CD4-positive, alpha-beta T cell treated with Interleukin-17A for 1 hour (primary cell): ENCODE data around the gene EIF4EBP2.

Experiments used
- DNase-seq: peaks from one replicate; pipeline ENCODE4 v3.0.0-alpha.2; 2020

EIF4EBP2 gene

DNA sequence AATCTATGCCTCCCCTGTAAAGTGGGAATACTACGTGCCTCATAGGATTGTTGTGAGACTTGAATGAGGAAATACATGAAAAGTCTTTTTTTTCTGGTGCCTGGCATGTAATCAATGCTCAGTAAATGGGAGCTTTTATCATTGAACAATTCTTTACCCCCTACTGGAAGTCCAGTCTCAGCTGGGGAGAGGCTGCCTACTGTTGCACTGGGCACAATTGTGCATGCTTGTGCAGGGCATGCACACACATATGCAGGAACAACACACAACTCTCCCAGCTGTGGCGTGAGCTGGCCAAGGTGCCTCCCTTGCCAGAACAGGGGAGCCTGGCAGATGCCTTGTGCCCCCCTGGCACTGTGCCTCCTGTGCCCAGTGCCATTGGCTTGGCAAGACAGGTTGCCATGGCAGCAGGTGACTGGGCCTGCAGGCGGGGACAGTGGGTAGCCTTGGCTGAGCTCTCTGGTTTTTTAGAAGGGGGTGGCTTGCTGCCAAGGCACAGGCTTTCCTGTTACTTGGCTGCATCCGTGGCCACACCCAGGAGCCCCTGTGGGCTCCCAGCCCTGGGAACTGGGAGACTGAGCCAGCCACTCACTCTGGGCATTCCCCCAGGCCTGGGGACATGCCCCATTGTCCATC is 58.5 kb downstream of the EIF4EBP2 start:
- no peak for DNase-seq

DNA sequence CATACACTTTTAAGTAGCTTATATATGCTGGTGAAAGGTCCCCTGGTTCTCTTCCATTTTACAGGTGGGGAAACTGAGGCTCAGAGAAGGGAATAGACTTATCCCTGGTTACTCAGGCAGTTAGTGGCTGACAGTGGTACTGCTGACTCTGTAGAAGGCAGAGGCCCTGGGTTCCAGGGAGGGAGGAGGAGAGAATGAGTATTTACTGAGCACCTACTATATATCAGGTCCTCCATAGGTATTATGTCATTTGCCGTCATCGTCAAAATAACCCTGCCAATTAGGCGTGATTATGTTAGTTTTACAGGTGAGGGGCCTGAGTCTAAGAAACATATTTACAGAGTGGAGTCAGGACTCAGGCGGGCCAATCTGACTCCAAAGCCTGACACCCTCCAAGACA is 61.3 kb downstream of the EIF4EBP2 start:
- no peak for DNase-seq

DNA sequence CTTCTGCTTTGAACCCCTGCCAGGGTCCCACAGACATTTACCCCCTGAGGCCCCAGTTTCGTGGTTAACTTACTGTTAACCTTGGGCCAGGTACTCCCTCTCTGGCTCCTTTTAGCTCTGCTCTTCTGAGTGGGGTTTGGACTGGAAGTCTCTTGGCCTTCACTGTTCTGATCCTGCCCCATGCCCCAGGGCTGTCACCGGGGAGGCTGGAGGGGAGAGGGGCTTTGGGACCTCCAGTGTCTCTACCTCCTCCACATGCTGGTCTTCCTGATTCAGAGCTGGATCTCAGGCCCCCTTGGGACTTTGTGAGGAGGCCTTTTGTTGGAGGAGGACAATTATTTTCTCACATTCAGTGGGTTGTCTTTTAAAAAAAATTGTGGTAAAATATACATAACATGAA is 61.9 kb downstream of the EIF4EBP2 start:
- DNase-seq: no peak

DNA sequence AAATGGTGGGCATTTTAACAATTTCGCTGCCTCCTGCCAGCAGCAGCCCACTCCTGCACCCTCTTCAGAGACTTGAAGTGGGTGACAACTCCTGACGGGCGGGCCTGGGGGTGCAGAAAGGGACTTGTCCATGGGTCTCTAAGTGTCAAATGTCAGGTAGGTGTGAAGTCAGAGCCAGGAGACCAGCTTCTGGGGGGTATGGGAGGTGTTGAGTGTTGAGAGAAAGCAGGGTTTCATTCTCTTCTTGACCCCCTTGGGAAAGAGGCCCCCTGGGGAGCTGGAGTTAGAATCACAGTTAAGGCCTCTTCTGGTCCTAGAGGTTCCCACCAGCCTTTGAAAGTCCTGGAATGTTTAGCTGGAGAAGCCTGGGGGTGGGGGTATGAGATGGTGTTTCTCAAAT is 63.0 kb downstream of the EIF4EBP2 start:
- no peak for DNase-seq

DNA sequence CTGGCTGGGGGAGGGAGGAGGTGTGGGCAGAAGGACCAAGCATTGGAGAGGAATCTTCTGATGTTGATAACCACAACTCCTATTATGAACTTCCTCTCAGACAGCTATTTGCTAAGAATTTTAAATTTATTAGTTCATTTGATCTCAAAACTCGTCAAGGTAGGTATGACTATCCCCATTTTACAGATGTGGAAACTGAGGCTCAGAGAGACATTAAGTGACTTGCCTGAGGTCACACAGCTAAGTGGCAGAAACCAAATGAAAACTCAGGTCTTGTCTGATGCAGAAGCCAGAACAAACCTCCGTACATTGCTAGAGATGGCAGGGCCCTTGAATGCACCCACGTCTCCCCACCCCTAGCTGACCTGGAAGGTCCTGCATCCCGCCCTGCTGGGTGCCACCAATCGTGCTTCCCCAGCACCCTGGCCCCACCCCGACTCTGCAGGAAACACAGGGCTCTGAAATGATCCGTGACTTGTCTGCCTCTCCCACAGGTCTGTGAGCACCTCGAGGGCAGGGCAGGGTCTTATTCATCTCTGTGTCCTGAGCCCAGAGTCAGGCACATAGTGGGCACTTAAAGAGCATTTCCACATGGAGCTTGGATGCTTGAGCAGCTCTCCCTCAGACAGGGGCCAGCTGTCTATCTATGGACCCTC is 69.0 kb downstream of the EIF4EBP2 start:
- no peak for DNase-seq

DNA sequence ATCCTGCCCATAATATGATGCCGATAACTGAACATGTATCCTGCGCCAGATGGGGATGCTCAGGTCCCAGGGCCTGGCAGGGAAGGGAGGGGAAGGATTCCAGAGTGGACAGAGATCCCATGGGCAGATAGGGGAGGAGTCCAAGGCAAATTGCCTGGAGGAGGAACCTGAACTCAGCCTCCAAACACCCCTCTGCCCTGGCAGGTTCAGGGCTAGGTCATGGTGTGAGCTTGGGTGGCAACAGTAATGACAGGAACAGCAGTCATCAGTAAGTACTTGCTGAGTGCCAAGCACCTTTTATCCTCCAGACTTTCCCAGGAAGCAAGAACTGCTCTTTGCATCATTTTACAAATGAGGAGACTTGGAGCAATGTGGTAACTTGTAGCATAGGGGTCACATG is 70.8 kb downstream of the EIF4EBP2 start:
- DNase-seq: no peak

DNA sequence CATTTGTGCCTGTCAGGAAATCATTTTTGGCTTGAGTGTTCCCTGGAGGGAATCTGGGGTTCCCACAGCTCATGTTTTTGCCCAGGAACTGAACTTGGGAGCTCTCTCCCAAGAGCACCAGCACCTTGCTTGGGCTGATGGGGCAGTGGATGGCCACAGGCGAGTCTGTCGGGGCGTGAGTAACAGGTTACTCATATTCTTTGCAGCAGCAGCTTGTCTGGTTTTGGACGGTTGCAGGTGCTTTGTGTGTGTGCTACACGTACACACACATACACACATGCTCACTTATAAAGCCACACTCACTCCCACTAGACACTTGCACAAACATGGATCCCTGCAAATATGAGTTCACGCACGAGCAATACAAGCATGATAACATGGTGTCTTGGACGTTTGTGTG is 71.7 kb downstream of the EIF4EBP2 start:
- no peak for DNase-seq

DNA sequence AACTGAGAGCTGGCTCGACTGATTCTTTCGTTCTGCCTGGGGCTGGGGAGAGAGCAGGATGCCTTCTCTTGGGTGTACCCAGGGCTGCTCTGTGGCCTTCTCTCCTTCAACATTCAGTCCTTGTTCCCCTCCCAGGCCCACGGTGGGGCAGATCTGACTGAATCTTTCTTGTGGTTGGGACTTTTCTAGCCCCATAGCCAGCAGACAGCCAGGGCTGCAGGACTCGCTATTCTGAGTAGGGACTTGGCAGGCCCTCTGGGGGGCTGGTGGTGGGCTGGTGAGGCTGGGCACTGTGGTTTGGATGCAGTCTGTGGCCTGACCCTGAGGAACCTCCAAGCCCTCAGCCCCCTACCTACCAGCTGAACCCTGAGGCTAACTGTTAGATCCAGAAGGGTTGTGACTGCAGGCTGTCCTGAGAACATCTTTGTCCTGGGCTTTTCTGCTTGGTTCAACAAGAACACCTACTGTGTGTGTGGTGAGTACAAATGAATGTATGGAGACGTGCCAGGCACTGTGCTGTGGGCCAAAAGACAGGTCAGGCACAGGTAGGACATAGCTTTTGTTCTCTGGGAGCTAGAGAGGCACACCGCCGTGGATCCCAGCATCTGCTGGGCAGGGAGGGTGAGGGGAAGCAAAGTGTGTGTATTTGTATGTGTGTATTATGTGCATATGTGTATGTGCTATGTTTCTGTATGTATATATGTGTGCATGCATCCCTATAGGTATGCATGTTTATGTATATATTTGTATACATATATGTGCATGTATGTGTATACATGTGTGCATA is 72.5 kb downstream of the EIF4EBP2 start:
- no peak for DNase-seq

DNA sequence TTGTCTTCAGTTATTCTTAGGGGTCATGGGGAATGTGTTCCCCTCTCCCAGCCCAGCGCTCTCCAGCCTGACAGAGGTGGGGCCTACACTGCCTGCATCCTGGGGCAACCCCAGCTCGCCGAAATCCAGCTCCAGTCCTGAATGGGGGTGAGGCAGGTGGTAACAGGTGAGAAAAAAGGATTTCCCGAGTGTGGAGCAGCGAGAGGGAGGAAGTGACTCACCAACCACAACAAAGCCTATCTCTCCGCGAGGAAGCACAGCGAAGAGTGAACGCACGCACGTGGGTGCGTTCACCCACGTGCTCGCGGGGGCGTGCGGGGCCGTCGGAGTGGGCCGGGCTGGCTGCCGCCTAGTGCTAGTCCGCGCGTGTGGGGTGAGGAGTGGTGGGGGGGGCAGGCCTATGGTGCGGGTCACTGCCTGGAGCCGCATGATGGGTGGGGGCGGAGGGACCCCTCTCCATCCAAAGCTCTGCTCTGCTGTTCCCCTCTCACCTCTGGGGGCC is 73.8 kb downstream of the EIF4EBP2 start:
- DNase-seq: peak; percentile 82
